ENCODE data around the gene NIM1K.

The NIM1K gene

GRCh38 chr5:43313854-43314457 lies 121.9 kb downstream of the NIM1K start (continued):
- TF ChIP-seq PRDM2 (tag by site-specific recombination; IDR thresholded peaks at IDR 0.05; ENCODE audit: borderline replicate concordance), result no peak
- TF ChIP-seq ZNF138 (tag by site-specific recombination; IDR thresholded peaks at IDR 0.05; ENCODE audit: borderline replicate concordance), result no peak
- no peak for TF ChIP-seq ZNF18 (tag by site-specific recombination; IDR thresholded peaks at IDR 0.05)
- TF ChIP-seq TRIM28 (IDR thresholded peaks at IDR 0.05; ENCODE audit: borderline replicate concordance, low read length), result no peak
- TF ChIP-seq OSR2 (tag by site-specific recombination; IDR thresholded peaks at IDR 0.05), result no peak
- no peak for TF ChIP-seq ZBTB1 (tag by site-specific recombination; IDR thresholded peaks at IDR 0.05)
- TF ChIP-seq GLI4 (tag by site-specific recombination; IDR thresholded peaks at IDR 0.05), result no peak
- TF ChIP-seq ZSCAN30 (tag by site-specific recombination; IDR thresholded peaks at IDR 0.05), result no peak
- no peak for TF ChIP-seq ZFHX2 (tag by site-specific recombination; conservative IDR thresholded peaks at IDR 0.05)
- no peak for TF ChIP-seq ZSCAN16 (tag by site-specific recombination; IDR thresholded peaks at IDR 0.05)
- no peak for TF ChIP-seq ZNF585B (tag by site-specific recombination; IDR thresholded peaks at IDR 0.05)
- TF ChIP-seq MEIS1 (CRISPR knock-in tag; IDR thresholded peaks at IDR 0.05; ENCODE audit: borderline replicate concordance), result no peak
- no peak for TF ChIP-seq HOXD13 (CRISPR knock-in tag; IDR thresholded peaks at IDR 0.05; ENCODE audit: borderline replicate concordance)
- TF ChIP-seq ZBTB7A (tag by site-specific recombination; IDR thresholded peaks at IDR 0.05; ENCODE audit: low read depth), result no peak
- no peak for TF ChIP-seq ZNF23 (tag by site-specific recombination; IDR thresholded peaks at IDR 0.05; ENCODE audit: borderline replicate concordance)
- TF ChIP-seq ZNF660 (tag by site-specific recombination; IDR thresholded peaks at IDR 0.05), result peak; percentile 33; the same call in 1 of the 2 replicates

- Histone ChIP-seq H3K4me1 (ENCODE audit: control insufficient read depth, insufficient read depth, low read length) (peaks cover 10% of the 10 kb centered on the region), H3K36me3 (ENCODE audit: control insufficient read depth in 2 of 2, insufficient read depth in 1 of 2, low read length in 2 of 2) (peaks cover 0 to 9% of the 10 kb centered on the region in 2 experiments; a peak in 2 of 3 replicates), H3K9me3 (ENCODE audit: control insufficient read depth, insufficient read depth, low read depth, low read length) (no peaks in the 10 kb centered on the region), H3K4me3 (ENCODE audit: low read depth, low read length) (no peak overlapping the region), H3K27ac (ENCODE audit: extremely low read depth, low read depth, low read length) (no peak overlapping the region)
- POLR2A ChIA-PET, result interaction anchor here (1.4 to 4.2 kb wide), 4 partner anchors 14 to 892 kb away, joined by 3 to 52 read pairs (median 30); partner anchors contain the start of genes GHR, TMEM267 and ZNF131
- CTCF ChIA-PET, result interaction anchor here (1.4 kb wide), 1 partner anchor 176 kb away, joined by 3 read pairs; no protein-coding TSS in a partner anchor
- no peak for TF ChIP-seq TSHZ1 (tag by site-specific recombination; IDR thresholded peaks at IDR 0.05; ENCODE audit: borderline replicate concordance)
- TF ChIP-seq BCL6B (tag by site-specific recombination; IDR thresholded peaks at IDR 0.05), result no peak
- no peak for TF ChIP-seq ZNF354C (tag by site-specific recombination; IDR thresholded peaks at IDR 0.05; ENCODE audit: borderline replicate concordance, low read depth)
Measured at GRCh38 chr5:43314724-43315123, 122.7 kb downstream of the NIM1K start.
